Measurements from ENCODE around the gene ISM1.

DNA sequence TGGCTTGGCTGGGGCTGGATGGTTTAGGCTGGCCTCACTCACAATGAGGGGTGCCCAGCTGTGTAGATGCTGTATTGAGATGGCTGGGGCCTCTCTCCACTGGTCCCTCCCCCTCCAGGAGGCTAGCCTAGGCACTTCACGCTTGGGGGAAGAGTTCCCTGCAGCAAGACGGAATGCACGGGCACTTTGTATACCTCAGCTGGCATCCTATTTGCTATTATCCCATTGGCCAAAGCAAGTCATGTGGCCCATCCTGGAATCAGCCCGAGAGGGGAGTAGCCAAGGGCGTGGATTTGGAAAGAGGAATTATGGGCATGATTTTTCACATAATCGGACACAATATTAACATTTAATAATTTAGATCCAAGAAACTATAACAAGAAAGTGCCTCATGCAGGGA, 64.3 kb downstream of the ISM1 start:
- no peak for TF ChIP-seq POLR2A (IDR thresholded peaks at IDR 0.05)
- TF ChIP-seq, protein P1, sequence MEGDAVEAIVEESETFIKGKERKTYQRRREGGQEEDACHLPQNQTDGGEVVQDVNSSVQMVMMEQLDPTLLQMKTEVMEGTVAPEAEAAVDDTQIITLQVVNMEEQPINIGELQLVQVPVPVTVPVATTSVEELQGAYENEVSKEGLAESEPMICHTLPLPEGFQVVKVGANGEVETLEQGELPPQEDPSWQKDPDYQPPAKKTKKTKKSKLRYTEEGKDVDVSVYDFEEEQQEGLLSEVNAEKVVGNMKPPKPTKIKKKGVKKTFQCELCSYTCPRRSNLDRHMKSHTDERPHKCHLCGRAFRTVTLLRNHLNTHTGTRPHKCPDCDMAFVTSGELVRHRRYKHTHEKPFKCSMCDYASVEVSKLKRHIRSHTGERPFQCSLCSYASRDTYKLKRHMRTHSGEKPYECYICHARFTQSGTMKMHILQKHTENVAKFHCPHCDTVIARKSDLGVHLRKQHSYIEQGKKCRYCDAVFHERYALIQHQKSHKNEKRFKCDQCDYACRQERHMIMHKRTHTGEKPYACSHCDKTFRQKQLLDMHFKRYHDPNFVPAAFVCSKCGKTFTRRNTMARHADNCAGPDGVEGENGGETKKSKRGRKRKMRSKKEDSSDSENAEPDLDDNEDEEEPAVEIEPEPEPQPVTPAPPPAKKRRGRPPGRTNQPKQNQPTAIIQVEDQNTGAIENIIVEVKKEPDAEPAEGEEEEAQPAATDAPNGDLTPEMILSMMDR (IDR thresholded peaks at IDR 0.05), result no peak
- no peak for TF ChIP-seq POLR2AphosphoS5 (IDR thresholded peaks at IDR 0.05)

Data from prostate gland (tissue), 2 donors.